IMR-90 (cell line): Measurements from ENCODE around the gene PIAS3. TPM values are rescaled to one million over a fixed set of nuclear protein-coding genes. Genes with fewer than 3 reads are reported as not detected.

Experiments used
- ATAC-seq: fragments of 200-7000 bp; cut with Tn5 transposase; 2 replicates; pipeline ENCODE4 v1.9.1; 2020; ENCODE audit warnings: low read depth, mild to moderate bottlenecking, moderate library complexity
- BruUV-seq: library from RNA; stranded (reverse); fragments of 400-500 nt; replicated peaks from 2 replicates; lab custom pipeline; 2021; lab: Mats Ljungman, UMichigan
- CTCF ChIA-PET: fragments of 300-600 bp; formaldehyde crosslinking; extraction: SDS; loops from one replicate; lab custom pipeline; 2021; ENCODE audit warnings: antibody characterized with exemption; lab: Yijun Ruan, JAX
- POLR2A ChIA-PET: fragments of 300-600 bp; sonication (Branson Sonifier 250); formaldehyde crosslinking; loops from one replicate; lab custom pipeline; 2022; ENCODE audit warnings: antibody characterized with exemption; ENCODE audit not compliant: unreplicated experiment; lab: Charles Lee
- DNase-seq: peaks from one replicate; pipeline ENCODE4 v3.0.0; 2013
- H2AFZ ChIP-seq: replicated peaks from 2 replicates; pipeline ENCODE3; 2013; ENCODE audit warnings: low read length, mild to moderate bottlenecking; ENCODE audit not compliant: poor library complexity
- H2AK5ac ChIP-seq: 2 replicates; pipeline ENCODE4 v1.6.1; 2013; ENCODE audit warnings: low read depth, low read length, inconsistent platforms
- H2AK9ac ChIP-seq: replicated peaks from 2 replicates; pipeline ENCODE3; 2013; ENCODE audit warnings: mild to moderate bottlenecking, low read depth, low read length, moderate library complexity; ENCODE audit not compliant: poor library complexity
- H2BK120ac ChIP-seq: 2 replicates; pipeline ENCODE4 v1.6.1; 2013; ENCODE audit warnings: low read depth, low read length, inconsistent platforms
- H2BK15ac ChIP-seq: 3 replicates; pipeline ENCODE4 v1.6.1; 2013; ENCODE audit warnings: low read depth, low read length, inconsistent platforms
- H2BK20ac ChIP-seq: 2 replicates; pipeline ENCODE4 v1.6.1; 2013; ENCODE audit warnings: low read depth, mild to moderate bottlenecking, inconsistent platforms, low read length, moderate library complexity
- H2BK5ac ChIP-seq: 2 replicates; pipeline ENCODE4 v1.6.1; 2013; ENCODE audit warnings: mild to moderate bottlenecking, low read depth, low read length, inconsistent platforms; ENCODE audit not compliant: poor library complexity, severe bottlenecking
- H3K14ac ChIP-seq: replicated peaks from 2 replicates; pipeline ENCODE4 v1.6.1; 2013; ENCODE audit warnings: low read depth, low read length, inconsistent platforms
- H3K18ac ChIP-seq: 2 replicates; pipeline ENCODE4 v1.6.1; 2013; ENCODE audit warnings: low read depth, low read length, control low read depth
- H3K23ac ChIP-seq: 2 replicates; pipeline ENCODE4 v1.6.1; 2013; ENCODE audit warnings: low read depth, low read length, inconsistent platforms
- H3K27ac ChIP-seq: 2 replicates; pipeline ENCODE4 v1.5.1; 2013; ENCODE audit warnings: mild to moderate bottlenecking, control low read depth, low read length; ENCODE audit not compliant: insufficient read depth
- H3K27me3 ChIP-seq: 2 replicates; pipeline ENCODE4 v1.6.1; 2013; ENCODE audit warnings: low read length; ENCODE audit not compliant: control insufficient read depth, insufficient read depth
- H3K36me3 ChIP-seq: 2 replicates; pipeline ENCODE4 v1.6.1; 2013; ENCODE audit warnings: low read length, mixed read lengths; ENCODE audit not compliant: control insufficient read depth, insufficient read depth
- H3K4ac ChIP-seq: 2 replicates; pipeline ENCODE4 v1.6.1; 2013; ENCODE audit warnings: low read depth, low read length, inconsistent platforms
- H3K4me1 ChIP-seq: 2 replicates; pipeline ENCODE4 v1.6.1; 2013; ENCODE audit warnings: low read length, mixed read lengths; ENCODE audit not compliant: control insufficient read depth, insufficient read depth
- H3K4me2 ChIP-seq: 2 replicates; pipeline ENCODE4 v1.6.1; 2013; ENCODE audit warnings: low read depth, mild to moderate bottlenecking, control low read depth, low read length, moderate library complexity
- H3K4me3 ChIP-seq: 2 replicates; pipeline ENCODE4 v1.5.1; 2013; ENCODE audit warnings: low read depth, mild to moderate bottlenecking, control low read depth, low read length, moderate library complexity; ENCODE audit not compliant: insufficient read depth
- H3K56ac ChIP-seq: 2 replicates; pipeline ENCODE4 v1.6.1; 2013; ENCODE audit warnings: low read length, inconsistent platforms; ENCODE audit not compliant: insufficient read depth; ENCODE audit errors: extremely low read depth
- H3K79me1 ChIP-seq, 2 experiments: 2 replicates each; pipeline ENCODE4 v1.6.1; 2013; ENCODE audit warnings: low read length in 2 of 2, inconsistent platforms in 1 of 2, low read depth in 1 of 2
- H3K9ac ChIP-seq: 2 replicates; pipeline ENCODE4 v1.6.1; 2013; ENCODE audit warnings: low read depth, low read length, control low read depth
- H3K9me1 ChIP-seq: 2 replicates; pipeline ENCODE4 v1.6.1; 2013; ENCODE audit warnings: low read length, inconsistent platforms; ENCODE audit not compliant: insufficient read depth
- H3K9me3 ChIP-seq: 2 replicates; pipeline ENCODE4 v1.6.1; 2013; ENCODE audit warnings: low read length; ENCODE audit not compliant: control insufficient read depth, insufficient read depth
- H4K20me1 ChIP-seq: 2 replicates; pipeline ENCODE4 v1.6.1; 2013; ENCODE audit warnings: low read length, inconsistent platforms; ENCODE audit not compliant: insufficient read depth
- H4K5ac ChIP-seq: 2 replicates; pipeline ENCODE4 v1.6.1; 2013; ENCODE audit warnings: mild to moderate bottlenecking, low read depth, low read length, control low read depth
- H4K8ac ChIP-seq, 2 experiments: 2 replicates each; pipeline ENCODE4 v1.6.1; 2013; ENCODE audit warnings: low read depth in 2 of 2, low read length in 2 of 2, control low read depth in 1 of 2, inconsistent platforms in 1 of 2
- H4K91ac ChIP-seq: 2 replicates; pipeline ENCODE4 v1.6.1; 2013; ENCODE audit warnings: low read depth, low read length, inconsistent platforms; ENCODE audit not compliant: insufficient read depth
- BHLHE40 ChIP-seq: fragments of 150-350 bp; IDR thresholded peaks from 2 replicates; pipeline ENCODE4 v1.6.1; 2016; ENCODE audit warnings: mild to moderate bottlenecking, low read depth, low read length
- MAZ ChIP-seq: IDR thresholded peaks from 2 replicates; pipeline ENCODE4 v1.6.1; 2012; ENCODE audit warnings: low read depth, mild to moderate bottlenecking, low read length, improper control_type of control experiment, moderate library complexity, borderline replicate concordance
- WGBS, 2 experiments: methylation state at CpG; one replicate each; pipeline versions ENCODE4 v1.1.5 to v1.1.7; 2013; ENCODE audit warnings: missing lambda C conversion rate in 2 of 2; ENCODE audit not compliant: insufficient read length in 1 of 2; ENCODE audit errors: extremely low coverage in 2 of 2; 5-methylcytosine and 5-hydroxymethylcytosine counted together
- dilution Hi-C: fragments of 300-500 bp; cut with HindIII; formaldehyde crosslinking; loops from one replicate; pipeline ENCODE4 v1.14.3; 2018; ENCODE audit warnings: low sequenced_read_pairs; ENCODE audit not compliant: unreplicated experiment
- in situ Hi-C: fragments of 300-500 bp; cut with MboI; formaldehyde crosslinking; loops from 3 replicates; pipeline ENCODE4 v1.14.3; 2019; ENCODE audit warnings: low sequenced_read_pairs, inconsistent platforms, mixed read lengths
- intact Hi-C: fragments of 100-400 bp; cut with micrococcal nuclease; formaldehyde crosslinking; loops from 2 replicates; pipeline ENCODE4 v1.10.0; 2022
- polyA plus RNA-seq, 3 experiments: library from polyadenylated mRNA; depleted of rRNA; stranded (reverse); fragments of >200 nt; gene quantifications; 2 replicates each; pipeline ENCODE4 v1.2.3, GENCODE V29; 2012; ENCODE audit warnings: low replicate concordance in 1 of 3
- total RNA-seq: library from RNA; depleted of rRNA; stranded (reverse); fragments of >200 nt; gene quantifications from 2 replicates; pipeline ENCODE4 v1.2.3, GENCODE V29; 2012

PIAS3 gene
- total and polyA plus RNA-seq, 2 of the 4 experiments (the other 2 are of a cell fraction) = 11.1 to 53.7 TPM

GRCh38 chr1:145885738-145886287 lies 26.9 kb upstream of the PIAS3 start, which contains the start of gene ANKRD35:
Gene ANKRD35, minus strand, starts transcription at chr1:145885866. Its CDS starts 108 bp downstream, at chr1:145885758.
- no peaks in the 10 kb centered on the region for H3K9me3 ChIP-seq

More at GRCh38 chr1:145885738-145886287, 26.9 kb upstream of the PIAS3 start, which contains the start of gene ANKRD35:
- Histone ChIP-seq H3K4me2 (peak within 1 kb of the TSS; percentile 78), H3K4ac (no peak within 1 kb of the TSS), H2AK9ac (no peak within 1 kb of the TSS), H2BK20ac (no peak within 1 kb of the TSS), H4K91ac (no peak within 1 kb of the TSS), H3K79me1 (no peaks in the 10 kb centered on the region), H3K36me3 (no peaks in the 10 kb centered on the region), H3K18ac (no peak within 1 kb of the TSS), H4K20me1 (no peaks in the 10 kb centered on the region), H3K4me1 (0 out of 2 replicates have a peak, but pooled peaks cover 3% of the 10 kb centered on the region), H2BK120ac (no peak within 1 kb of the TSS), H3K27me3 (peaks cover 3% of the 10 kb centered on the region; the same call in 1 of the 2 replicates), H2BK5ac (no peak within 1 kb of the TSS), H2AFZ (peak within 1 kb of the TSS; percentile 97), H3K9me1 (0 out of 2 replicates have a peak, but pooled peaks cover 3% of the 10 kb centered on the region), H2BK15ac (no peak within 1 kb of the TSS), H2AK5ac (no peak within 1 kb of the TSS), H3K4me3 (peak within 1 kb of the TSS; percentile 71), H3K56ac (no peak within 1 kb of the TSS), H3K23ac (peak within 1 kb of the TSS; percentile 3; the same call in 1 of the 2 replicates), H4K8ac (no peak within 1 kb of the TSS), H3K14ac (no peak within 1 kb of the TSS), H3K9ac (no peak within 1 kb of the TSS), H4K5ac (no peak within 1 kb of the TSS), H3K27ac (no peak within 1 kb of the TSS)
- DNase-seq (peak; percentile 34), ATAC-seq (peak; percentile 99)
- ChIA-PET CTCF (no interaction called here), POLR2A (interaction anchor here (0.6 kb wide), 1 partner anchor 33 kb away, joined by 4 read pairs; the partner anchor contains the start of gene PEX11B)
- dilution Hi-C loops = no loop called here
- in situ Hi-C loops = no loop called here
- 1% methylated on average over 13 of the region's 36 CpGs; no CpG with 5 or more reads in 1 of the 2 experiments for WGBS, 2 experiments
- BruUV-seq = no TSS peak
- intact Hi-C loops = no loop called here
- peak; percentile 69; the same call in 1 of the 2 replicates for TF ChIP-seq MAZ
- no peak for TF ChIP-seq BHLHE40
